Dermis microvascular lymphatic vessel endothelial cell (primary cell): Measurements from ENCODE around the gene MPDZ. TPM values are rescaled to one million over a fixed set of nuclear protein-coding genes. Genes with fewer than 3 reads are reported as not detected.
A peak's percentile ranks its signal among the peaks of the same experiment; 100 is the strongest.

ENCODE experiments used
- DNase-seq, 2 donors: peaks; one replicate each; pipeline versions ENCODE4 v3.0.0 to v3.0.0-alpha.2; 2010; ENCODE audit warnings: low read depth in 2 of 2
- total RNA-seq: library from RNA; depleted of rRNA; stranded (reverse); fragments of >200 nt; gene quantifications from 2 replicates; pipeline ENCODE4 v1.2.1, GENCODE V29; 2014

MPDZ gene
- total RNA-seq, 1 donor from 2014 or later, result 65.6 TPM

GRCh38 chr9:13186774-13187173 is 92.7 kb downstream of the MPDZ start:
- no peak for DNase-seq

- no peak for DNase-seq
These were observed 93.4 kb downstream of the MPDZ start for GRCh38 chr9:13186091-13186490.

GRCh38 chr9:13181652-13182051 is 97.8 kb downstream of the MPDZ start:
- no peak for DNase-seq

GRCh38 chr9:13179257-13179656 is 100.2 kb downstream of the MPDZ start:
- DNase-seq, result no peak

- DNase-seq, result no peak
These were observed 103.8 kb downstream of the MPDZ start for GRCh38 chr9:13175732-13176131.

- no peak for DNase-seq
These were observed 104.4 kb downstream of the MPDZ start for GRCh38 chr9:13174906-13175639.

GRCh38 chr9:13173553-13173952 is 105.9 kb downstream of the MPDZ start:
- no peak for DNase-seq

GRCh38 chr9:13171261-13171660 is 108.2 kb downstream of the MPDZ start:
- no peak for DNase-seq

GRCh38 chr9:13166996-13167395 is 112.5 kb downstream of the MPDZ start:
- no peak for DNase-seq

GRCh38 chr9:13165956-13166355 is 113.5 kb downstream of the MPDZ start:
- DNase-seq, result no peak

GRCh38 chr9:13165236-13165945 is 114.1 kb downstream of the MPDZ start:
- no peak for DNase-seq

GRCh38 chr9:13163946-13164345 is 115.5 kb downstream of the MPDZ start:
- DNase-seq, result no peak

- no peak for DNase-seq
These were observed 116.2 kb downstream of the MPDZ start for GRCh38 chr9:13163287-13163686.

- DNase-seq, result no peak
These were observed 119.4 kb downstream of the MPDZ start for GRCh38 chr9:13160051-13160450.

GRCh38 chr9:13158986-13159385 is 120.5 kb downstream of the MPDZ start:
- no peak for DNase-seq

GRCh38 chr9:13151489-13151888 is 128.0 kb downstream of the MPDZ start:
- DNase-seq, result no peak

GRCh38 chr9:13149454-13149853 is 130.0 kb downstream of the MPDZ start:
- DNase-seq, result no peak

GRCh38 chr9:13146840-13147239 is 132.7 kb downstream of the MPDZ start:
- no peak for DNase-seq

- no peak for DNase-seq
These were observed 134.2 kb downstream of the MPDZ start for GRCh38 chr9:13145340-13145739.

GRCh38 chr9:13144166-13144775 is 135.2 kb downstream of the MPDZ start:
- DNase-seq, result peak in 1 of 2 donors; percentile 6

GRCh38 chr9:13143281-13143680 is 136.2 kb downstream of the MPDZ start:
- DNase-seq, result peak in 1 of 2 donors; percentile 38

- no peak for DNase-seq
These were observed 136.7 kb downstream of the MPDZ start for GRCh38 chr9:13142776-13143175.

- DNase-seq, result no peak
These were observed 137.9 kb downstream of the MPDZ start for GRCh38 chr9:13141629-13142028.
